Psoas muscle (tissue), 8 donors: ENCODE measurements around the gene TGDS. TPM values are rescaled to one million over a fixed set of nuclear protein-coding genes. Genes with fewer than 3 reads are reported as not detected.
"Not testable (repeated sequence)": the region's sequence is repeated elsewhere in the genome, so short reads cannot be mapped to it uniquely, and the experiment has no call there.

Experiments used
- ATAC-seq, 4 donors: fragments of 200-7000 bp; cut with Tn5 transposase; one replicate each; pipeline ENCODE4 v1.9.1; 2020; ENCODE audit warnings: moderate library complexity in 3 of 4, mild to moderate bottlenecking in 2 of 4
- DNase-seq, 2 donors: peaks; one replicate each; pipeline ENCODE4 v3.0.0-alpha.2; 2020
- H3K27ac ChIP-seq: fragments of 200-600 bp; one replicate; pipeline ENCODE4 v1.8.0; 2022
- H3K27me3 ChIP-seq, 3 donors: fragments of 200-600 bp in 1 of 3; one replicate each; pipeline versions ENCODE4 v1.6.1 to v1.8.0; 2013 to 2022; ENCODE audit warnings: low read length in 2 of 3, mild to moderate bottlenecking in 2 of 3, moderate library complexity in 1 of 3; ENCODE audit not compliant: insufficient read depth in 3 of 3
- H3K36me3 ChIP-seq, 2 donors: fragments of 200-600 bp in 1 of 2; one replicate each; pipeline versions ENCODE4 v1.6.1 to v1.8.0; 2013 to 2022; ENCODE audit warnings: low read depth in 1 of 2, mild to moderate bottlenecking in 1 of 2, moderate library complexity in 1 of 2; ENCODE audit not compliant: insufficient read depth in 1 of 2
- H3K4me1 ChIP-seq: fragments of 200-600 bp; one replicate; pipeline ENCODE4 v1.8.0; 2022
- H3K4me3 ChIP-seq: fragments of 200-600 bp; one replicate; pipeline ENCODE4 v1.8.0; 2022; ENCODE audit warnings: mild to moderate bottlenecking
- H3K9me3 ChIP-seq: fragments of 200-600 bp; one replicate; pipeline ENCODE4 v1.8.0; 2022
- WGBS, 3 donors: extraction: QIAGEN DNeasy Blood & Tissue Kit; methylation state at CpG; one replicate each; pipeline versions ENCODE4 v1.1.6 to v1.1.7; 2013; 5-methylcytosine and 5-hydroxymethylcytosine counted together
- intact Hi-C, 2 donors: fragments of 100-400 bp; cut with DNase I; formaldehyde crosslinking; loops; one replicate each; pipeline versions ENCODE4 v1.11.0 to v1.14.2; 2022
- long read RNA-seq, 2 donors: library from polyadenylated mRNA; unstranded; transcript quantifications; one replicate each; pipeline ENCODE4 v2.0.0, GENCODE V29; 2021
- polyA plus RNA-seq, 3 donors: library from polyadenylated mRNA; stranded (reverse); fragments of 200-250 nt; gene quantifications; one replicate each; pipeline ENCODE4 v1.2.3, GENCODE V29; 2013
- total RNA-seq, 4 donors: library from RNA; stranded (reverse); fragmentation: NEBNext Ultra II Directional in 2 of 4; extraction: Animal tissue kit (Norgen Biotek cat#: 25700) in 2 of 4; gene quantifications; one replicate each; pipeline versions ENCODE4 v1.2.1 to v1.2.4, GENCODE V29; 2021 to 2023
- TF ChIP-seq, protein P1 (sequence below): fragments of 200-600 bp; IDR thresholded peaks from one replicate; pipeline ENCODE4 v1.8.0; 2022; ENCODE audit warnings: antibody characterized with exemption
- donor health status: healthy with polysubstance abuse.
- donor health status: DM: no; HTN: no; CAD: no; lungs with moderate emphysema.
- donor health status: Bipolar disorder and iron deficiency.
- donor health status: healthy.
- donor health status: DM: yes; HTN: yes; CAD: no.
- donor health status: DM: no; HTN: no; CAD: no.
- donor health status: DM: no; HTN: no; CAD: no.
- donor health status: DM: yes; HTN: yes; CAD: no.

TGDS gene, protein sequence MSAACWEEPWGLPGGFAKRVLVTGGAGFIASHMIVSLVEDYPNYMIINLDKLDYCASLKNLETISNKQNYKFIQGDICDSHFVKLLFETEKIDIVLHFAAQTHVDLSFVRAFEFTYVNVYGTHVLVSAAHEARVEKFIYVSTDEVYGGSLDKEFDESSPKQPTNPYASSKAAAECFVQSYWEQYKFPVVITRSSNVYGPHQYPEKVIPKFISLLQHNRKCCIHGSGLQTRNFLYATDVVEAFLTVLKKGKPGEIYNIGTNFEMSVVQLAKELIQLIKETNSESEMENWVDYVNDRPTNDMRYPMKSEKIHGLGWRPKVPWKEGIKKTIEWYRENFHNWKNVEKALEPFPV
- total RNA-seq (1 to 10 TPM; 3.1 to 3.8 (median 3.3) TPM), polyA plus RNA-seq (1 to 10 TPM; 2.4 to 6.2 (median 4.5) TPM)
- long read RNA-seq, donor 1, partial matches to known transcripts = 0 of 1 reads
- long read RNA-seq, donor 1, other reads (novel, unspliced or antisense) = 1 of 1 reads
- long read RNA-seq, donor 2, partial matches to known transcripts = 0 of 4 reads
- long read RNA-seq, donor 2, other reads (novel, unspliced or antisense) = 2 of 4 reads

DNA sequence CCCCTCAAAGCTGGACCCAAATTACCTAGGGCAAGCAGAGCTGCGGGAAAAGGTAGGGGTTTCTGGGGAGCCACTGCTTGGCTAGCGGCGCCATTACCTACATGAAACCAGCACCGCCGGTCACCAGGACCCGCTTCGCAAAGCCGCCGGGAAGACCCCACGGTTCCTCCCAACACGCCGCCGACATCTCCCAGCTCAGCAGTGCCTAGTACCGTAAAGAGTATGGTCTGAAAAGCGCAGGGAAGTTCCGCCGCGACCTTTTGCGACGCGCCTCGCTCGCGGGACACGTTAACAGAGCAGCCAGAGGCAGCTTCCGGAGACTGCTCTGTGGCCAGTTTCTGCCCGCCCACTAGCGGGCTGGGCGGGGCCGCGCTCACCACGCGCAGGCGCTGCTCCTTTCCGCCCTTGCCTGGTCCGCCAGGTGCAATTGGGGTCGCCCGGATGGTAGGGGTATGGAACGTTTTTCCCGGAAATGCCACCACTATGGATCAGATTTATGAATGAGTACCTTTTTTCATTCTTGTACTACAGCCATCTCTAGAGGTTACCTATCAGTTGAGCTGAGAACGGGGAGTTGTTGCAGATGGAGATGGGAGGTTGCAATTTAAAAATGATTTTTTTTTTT is at the start of gene TGDS:
TGDS (minus strand) TSS at position 203 of the 625 bp plus-strand sequence; CDS start at position 187, 16 bp downstream.
- 0 to 1% (median 1%) methylated on average over 41 of the region's 41 CpGs for WGBS, 3 donors
- intact Hi-C loops = loop anchor here in 1 of 2 donors (2.0 kb wide), 1 partner anchor 47 kb away; no protein-coding TSS in a partner anchor
- peaks cover 0 to 24% of the 10 kb centered on the region in 2 donors for H3K36me3 ChIP-seq
- H3K27ac ChIP-seq = peak within 1 kb of the TSS; percentile 83
- TF ChIP-seq, protein P1, sequence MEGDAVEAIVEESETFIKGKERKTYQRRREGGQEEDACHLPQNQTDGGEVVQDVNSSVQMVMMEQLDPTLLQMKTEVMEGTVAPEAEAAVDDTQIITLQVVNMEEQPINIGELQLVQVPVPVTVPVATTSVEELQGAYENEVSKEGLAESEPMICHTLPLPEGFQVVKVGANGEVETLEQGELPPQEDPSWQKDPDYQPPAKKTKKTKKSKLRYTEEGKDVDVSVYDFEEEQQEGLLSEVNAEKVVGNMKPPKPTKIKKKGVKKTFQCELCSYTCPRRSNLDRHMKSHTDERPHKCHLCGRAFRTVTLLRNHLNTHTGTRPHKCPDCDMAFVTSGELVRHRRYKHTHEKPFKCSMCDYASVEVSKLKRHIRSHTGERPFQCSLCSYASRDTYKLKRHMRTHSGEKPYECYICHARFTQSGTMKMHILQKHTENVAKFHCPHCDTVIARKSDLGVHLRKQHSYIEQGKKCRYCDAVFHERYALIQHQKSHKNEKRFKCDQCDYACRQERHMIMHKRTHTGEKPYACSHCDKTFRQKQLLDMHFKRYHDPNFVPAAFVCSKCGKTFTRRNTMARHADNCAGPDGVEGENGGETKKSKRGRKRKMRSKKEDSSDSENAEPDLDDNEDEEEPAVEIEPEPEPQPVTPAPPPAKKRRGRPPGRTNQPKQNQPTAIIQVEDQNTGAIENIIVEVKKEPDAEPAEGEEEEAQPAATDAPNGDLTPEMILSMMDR = no peak
- ATAC-seq (peak; percentile 96 to 100 (median 99)), DNase-seq (peak; percentile 92 to 96)
- peak within 1 kb of the TSS; percentile 89 for H3K4me3 ChIP-seq
- peaks cover 19% of the 10 kb centered on the region for H3K4me1 ChIP-seq
- H3K27me3 ChIP-seq = no peaks in the 10 kb centered on the region
- no peaks in the 10 kb centered on the region for H3K9me3 ChIP-seq

DNA sequence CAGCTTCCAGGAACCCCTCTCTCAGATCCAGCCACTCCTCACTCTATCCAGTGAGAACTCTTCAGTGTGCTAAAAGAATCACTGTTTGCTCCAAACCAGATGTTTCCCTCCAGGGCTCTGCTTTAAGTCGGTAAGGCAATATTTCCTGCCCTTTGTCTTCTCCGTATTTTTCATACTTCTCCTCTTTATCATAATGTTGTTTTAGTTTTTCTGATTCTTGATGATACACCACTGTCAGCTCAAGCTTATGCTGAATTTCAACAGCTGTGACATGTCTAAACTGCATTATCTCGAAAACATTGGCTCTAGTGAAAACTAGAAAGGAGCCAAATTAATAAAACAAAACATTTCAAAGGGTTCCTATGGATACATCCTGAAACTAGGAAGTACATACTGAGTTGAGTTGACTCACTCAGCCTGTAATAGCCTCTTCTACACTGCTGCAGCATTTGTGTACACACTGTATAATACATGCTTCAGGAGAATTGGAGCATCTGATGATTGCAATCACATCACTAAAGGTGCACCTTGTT is 45.5 kb upstream of the TGDS start:
- intact Hi-C loops = no loop called here
- no peak overlapping the region for H3K27ac ChIP-seq
- TF ChIP-seq, protein P1 = no peak
- no peaks in the 10 kb centered on the region for H3K9me3 ChIP-seq
- DNase-seq = no peak
- no peak overlapping the region for H3K4me3 ChIP-seq
- H3K4me1 ChIP-seq = no peaks in the 10 kb centered on the region
- no peaks in the 10 kb centered on the region for H3K27me3 ChIP-seq
- no peaks in the 10 kb centered on the region for H3K36me3 ChIP-seq
- ATAC-seq = no peak
- WGBS, 3 donors = 28 to 32% (median 31%) methylated on average over 3 of the region's 3 CpGs

DNA sequence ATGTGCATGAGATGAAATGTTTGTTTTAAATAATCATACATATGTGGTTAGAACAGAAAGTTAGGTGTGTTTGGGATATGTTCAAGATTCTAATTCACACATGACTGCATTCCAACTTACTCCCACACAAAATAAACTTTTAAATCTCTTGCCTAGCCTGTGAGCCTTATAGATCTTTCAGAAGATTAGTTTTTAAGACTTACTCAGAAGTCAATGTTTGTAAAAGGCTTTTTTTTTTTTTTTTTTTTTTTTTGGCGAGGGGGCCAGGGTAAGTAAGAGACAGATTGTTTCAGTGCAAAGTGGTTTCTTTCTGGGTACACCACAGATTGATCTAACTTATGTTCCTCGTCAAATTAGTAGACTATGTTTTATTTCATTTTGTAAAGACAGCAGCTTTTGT is 44.8 kb upstream of the TGDS start:
- H3K9me3 ChIP-seq = no peaks in the 10 kb centered on the region

DNA sequence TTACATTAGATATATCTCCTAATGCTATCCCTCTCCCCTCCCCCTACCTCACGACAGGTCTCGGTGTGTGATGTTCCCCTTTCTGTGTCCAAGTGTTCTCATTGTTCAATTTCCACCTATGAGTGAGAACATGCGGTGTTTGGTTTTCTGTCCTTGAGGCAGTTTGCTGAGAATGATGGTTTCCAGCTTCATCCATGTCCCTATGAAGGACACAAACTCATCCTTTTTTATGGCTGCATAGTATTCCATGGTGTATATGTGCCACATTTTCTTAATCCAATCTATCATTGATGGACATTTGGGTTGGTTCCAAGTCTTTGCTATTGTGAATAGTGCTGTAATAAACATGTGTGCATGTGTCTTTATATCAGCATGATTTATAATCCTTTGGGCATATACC is 41.7 kb upstream of the TGDS start:
- ATAC-seq, intact Hi-C loops, H3K9me3 ChIP-seq, H3K4me3 ChIP-seq, H3K27ac ChIP-seq, DNase-seq, H3K27me3 ChIP-seq, H3K4me1 ChIP-seq, H3K36me3 ChIP-seq: not testable (repeated sequence)
- 95 to 98% (median 97%) methylated on average over 3 of the region's 3 CpGs for WGBS, 3 donors

More for the DNA sequence above, 44.8 kb upstream of the TGDS start:
- no peak overlapping the region for H3K27ac ChIP-seq
- no peak overlapping the region for H3K4me3 ChIP-seq
- no peaks in the 10 kb centered on the region for H3K4me1 ChIP-seq
- intact Hi-C loops = no loop called here
- DNase-seq = no peak
- TF ChIP-seq, protein P1 = no peak
- no peaks in the 10 kb centered on the region for H3K36me3 ChIP-seq
- ATAC-seq = no peak
- 71 to 84% (median 83%) methylated on average over 2 of the region's 2 CpGs for WGBS, 3 donors
- H3K27me3 ChIP-seq = no peaks in the 10 kb centered on the region
